CD4-positive, alpha-beta memory T cell (primary cell): ENCODE data around the gene CLEC3B. TPM values are rescaled to one million over a fixed set of nuclear protein-coding genes. Genes with fewer than 3 reads are reported as not detected.

Experiments used
- CTCF ChIA-PET: fragments of 350-600 bp; sonication (Branson Sonifier 250); formaldehyde crosslinking; loops from one replicate; lab custom pipeline; 2021; ENCODE audit warnings: inconsistent platforms; ENCODE audit not compliant: partially characterized antibody; lab: Charles Lee
- POLR2A ChIA-PET: fragments of 350-600 bp; sonication (Branson Sonifier 250); formaldehyde crosslinking; loops from one replicate; lab custom pipeline; 2021; ENCODE audit not compliant: partially characterized antibody; lab: Charles Lee
- DNase-seq, 5 donors: peaks; one replicate each; pipeline versions ENCODE4 v3.0.0 to v3.0.0-alpha.2; 2020 to 2022; ENCODE audit warnings: mixed read lengths in 1 of 5
- H3K27ac ChIP-seq: one replicate; pipeline ENCODE4 v1.7.0; 2013; ENCODE audit warnings: low read depth, low read length
- H3K27me3 ChIP-seq: 2 replicates; pipeline ENCODE4 v1.7.0; 2013; ENCODE audit warnings: mild to moderate bottlenecking, low read length, moderate library complexity; ENCODE audit not compliant: insufficient read depth
- H3K36me3 ChIP-seq: 2 replicates; pipeline ENCODE4 v1.7.0; 2013; ENCODE audit warnings: mild to moderate bottlenecking, low read length, moderate library complexity; ENCODE audit not compliant: insufficient read depth
- H3K4me1 ChIP-seq: 2 replicates; pipeline ENCODE4 v1.7.0; 2013; ENCODE audit warnings: mild to moderate bottlenecking, low read length, moderate library complexity; ENCODE audit not compliant: insufficient read depth
- H3K4me3 ChIP-seq, 2 donors: one replicate each; pipeline ENCODE4 v1.7.0; 2013; ENCODE audit warnings: low read length in 2 of 2, mild to moderate bottlenecking in 1 of 2
- H3K9me3 ChIP-seq, 2 donors: one replicate each; pipeline ENCODE4 v1.7.0; 2013; ENCODE audit warnings: low read length in 2 of 2, control low read depth in 1 of 2; ENCODE audit not compliant: control insufficient read depth in 1 of 2
- H3K27ac Mint-ChIP-seq, 7 donors: one replicate each; pipeline ENCODE4 v1.8.0; 2020 to 2021; ENCODE audit warnings: mixed read lengths in 7 of 7, mild to moderate bottlenecking in 6 of 7, inconsistent platforms in 3 of 7, moderate library complexity in 3 of 7
- H3K27me3 Mint-ChIP-seq, 2 donors: one replicate each; pipeline ENCODE4 v1.8.0; 2020 to 2021; ENCODE audit warnings: mixed read lengths in 2 of 2
- H3K36me3 Mint-ChIP-seq, 2 donors: one replicate each; pipeline ENCODE4 v1.8.0; 2020 to 2021; ENCODE audit warnings: mixed read lengths in 2 of 2, inconsistent platforms in 1 of 2, mild to moderate bottlenecking in 1 of 2
- H3K4me1 Mint-ChIP-seq, 4 donors: one replicate each; pipeline ENCODE4 v1.8.0; 2020 to 2021; ENCODE audit warnings: mixed read lengths in 4 of 4, mild to moderate bottlenecking in 1 of 4
- H3K4me3 Mint-ChIP-seq, 8 donors: one replicate each; pipeline ENCODE4 v1.8.0; 2020 to 2021; ENCODE audit warnings: mixed read lengths in 8 of 8, mild to moderate bottlenecking in 7 of 8, moderate library complexity in 6 of 8, inconsistent platforms in 3 of 8
- H3K9me3 Mint-ChIP-seq, 8 donors: one replicate each; pipeline ENCODE4 v1.8.0; 2020 to 2021; ENCODE audit warnings: mixed read lengths in 8 of 8, mild to moderate bottlenecking in 5 of 8, inconsistent platforms in 3 of 8, moderate library complexity in 1 of 8
- intact Hi-C: fragments of 100-400 bp; cut with micrococcal nuclease; formaldehyde crosslinking; loops from one replicate; pipeline ENCODE4 v1.15.1; 2023
- polyA plus RNA-seq, 2 donors: library from polyadenylated mRNA; unstranded; fragments of 300-500 nt; fragmentation: Illumina TruSeq; gene quantifications; one replicate each; pipeline ENCODE4 v1.2.3, GENCODE V29; 2021
- total RNA-seq, 2 experiments: library from RNA; stranded (reverse); gene quantifications; one replicate each; pipeline ENCODE4 v1.2.3, GENCODE V29; 2021

CLEC3B gene
- total and polyA plus RNA-seq, 4 experiments from 2014 or later, result 1.2 to 1.5 TPM; not detected in 2

- Histone ChIP-seq H3K4me3 (no peak overlapping the region), H3K27ac (no peak overlapping the region), H3K27me3 (no peaks in the 10 kb centered on the region), H3K9me3 (no peaks in the 10 kb centered on the region), H3K4me1 (peaks cover 38% of the 10 kb centered on the region), H3K36me3 (peaks cover 32% of the 10 kb centered on the region)
- Mint-ChIP-seq H3K27me3 (no peaks in the 10 kb centered on the region), H3K27ac (peak overlapping the region in 6 of 7 donors; percentile 2 to 91 (median 74)), H3K4me1 (peaks cover 10 to 54% (median 34%) of the 10 kb centered on the region in 4 donors), H3K4me3 (peak overlapping the region in 3 of 8 donors; percentile 20 to 22 (median 21)), H3K9me3 (no peaks in the 10 kb centered on the region), H3K36me3 (peaks cover 46% of the 10 kb centered on the region in 2 donors)
- DNase-seq, result no peak
- intact Hi-C loops, result no loop called here
- ChIA-PET CTCF (interaction anchor here (1.0 to 3.2 kb wide), 3 partner anchors 26 to 30 kb away, joined by 3 to 17 read pairs (median 9); no protein-coding TSS in a partner anchor), POLR2A (interaction anchor here (1.4 to 2.6 kb wide), 3 partner anchors 15 to 35 kb away, joined by 3 to 14 read pairs (median 10); partner anchors contain the start of genes EXOSC7 and ZDHHC3)
Measured at GRCh38 chr3:45010811-45011333, 15.2 kb upstream of the CLEC3B start.

GRCh38 chr3:45011756-45012508 is 14.2 kb upstream of the CLEC3B start:
- Histone ChIP-seq H3K9me3 (no peaks in the 10 kb centered on the region), H3K36me3 (peaks cover 34% of the 10 kb centered on the region), H3K4me3 (no peak overlapping the region), H3K27ac (no peak overlapping the region), H3K4me1 (peaks cover 33% of the 10 kb centered on the region), H3K27me3 (no peaks in the 10 kb centered on the region)
- intact Hi-C loops, result no loop called here
- Mint-ChIP-seq H3K4me3 (peak overlapping the region in 6 of 8 donors; percentile 9 to 60 (median 48)), H3K27me3 (no peaks in the 10 kb centered on the region), H3K27ac (peak overlapping the region; percentile 21 to 91 (median 72)), H3K9me3 (peaks cover 0 to 2% (median 0%) of the 10 kb centered on the region in 8 donors), H3K36me3 (peaks cover 45 to 50% of the 10 kb centered on the region in 2 donors), H3K4me1 (peaks cover 10 to 45% (median 31%) of the 10 kb centered on the region in 4 donors)
- CTCF ChIA-PET, result interaction anchor here (0.9 to 3.2 kb wide), 10 partner anchors 9 to 198 kb away, joined by 3 to 17 read pairs (median 5); no protein-coding TSS in a partner anchor
- POLR2A ChIA-PET, result interaction anchor here (1.1 to 2.6 kb wide), 6 partner anchors 9 to 40 kb away, joined by 3 to 14 read pairs (median 6); partner anchors contain the start of genes EXOSC7 and ZDHHC3
- DNase-seq, result no peak

GRCh38 chr3:45012577-45012976 is 13.5 kb upstream of the CLEC3B start:
- DNase-seq, result no peak
- Mint-ChIP-seq H3K9me3 (peaks cover 0 to 2% (median 0%) of the 10 kb centered on the region in 8 donors), H3K4me1 (peaks cover 8 to 39% (median 28%) of the 10 kb centered on the region in 4 donors), H3K36me3 (peaks cover 45 to 50% of the 10 kb centered on the region in 2 donors), H3K27ac (peak overlapping the region in 5 of 7 donors; percentile 50 to 87 (median 63)), H3K4me3 (peak overlapping the region in 1 of 8 donors; percentile 10), H3K27me3 (no peaks in the 10 kb centered on the region)
- ChIA-PET POLR2A (interaction anchor here (1.1 to 2.6 kb wide), 4 partner anchors 8 to 40 kb away, joined by 3 to 14 read pairs (median 7); no protein-coding TSS in a partner anchor), CTCF (interaction anchor here (0.9 to 3.2 kb wide), 9 partner anchors 8 to 197 kb away, joined by 3 to 17 read pairs (median 6); no protein-coding TSS in a partner anchor)
- Histone ChIP-seq H3K4me3 (no peak overlapping the region), H3K27me3 (no peaks in the 10 kb centered on the region), H3K27ac (no peak overlapping the region), H3K9me3 (no peaks in the 10 kb centered on the region), H3K36me3 (peaks cover 33% of the 10 kb centered on the region), H3K4me1 (peaks cover 29% of the 10 kb centered on the region)
- intact Hi-C loops, result no loop called here

GRCh38 chr3:45016916-45017315 is 9.2 kb upstream of the CLEC3B start:
- Mint-ChIP-seq H3K36me3 (peaks cover 15 to 22% of the 10 kb centered on the region in 2 donors), H3K4me1 (peaks cover 12 to 34% (median 25%) of the 10 kb centered on the region in 4 donors), H3K27ac (peak overlapping the region in 2 of 7 donors; percentile 2 to 47), H3K9me3 (peaks cover 0 to 2% (median 0%) of the 10 kb centered on the region in 8 donors), H3K4me3 (no peak overlapping the region), H3K27me3 (no peaks in the 10 kb centered on the region)
- H3K4me1 ChIP-seq, result peaks cover 26% of the 10 kb centered on the region
- no peak overlapping the region for H3K27ac ChIP-seq
- CTCF ChIA-PET, result interaction anchor here (0.7 to 1.6 kb wide), 8 partner anchors 17 to 736 kb away, joined by 3 to 4 read pairs (median 3); partner anchors contain the start of genes EXOSC7 and ZDHHC3
- no peaks in the 10 kb centered on the region for H3K9me3 ChIP-seq
- POLR2A ChIA-PET, result interaction anchor here (0.9 to 1.9 kb wide), 3 partner anchors 8 to 41 kb away, joined by 3 to 6 read pairs (median 3); partner anchors contain the start of genes EXOSC7 and ZDHHC3
- H3K36me3 ChIP-seq, result peaks cover 16% of the 10 kb centered on the region
- H3K27me3 ChIP-seq, result no peaks in the 10 kb centered on the region
- no peak overlapping the region for H3K4me3 ChIP-seq
- DNase-seq, result no peak
- intact Hi-C loops, result no loop called here

GRCh38 chr3:45017821-45018220 is 8.3 kb upstream of the CLEC3B start:
- Histone ChIP-seq H3K27ac (no peak overlapping the region), H3K4me1 (peaks cover 17% of the 10 kb centered on the region), H3K36me3 (peaks cover 7% of the 10 kb centered on the region), H3K4me3 (no peak overlapping the region), H3K9me3 (no peaks in the 10 kb centered on the region), H3K27me3 (no peaks in the 10 kb centered on the region)
- intact Hi-C loops, result no loop called here
- Mint-ChIP-seq H3K36me3 (peaks cover 7 to 15% of the 10 kb centered on the region in 2 donors), H3K4me3 (no peak overlapping the region), H3K27ac (peak overlapping the region in 6 of 7 donors; percentile 8 to 74 (median 35)), H3K27me3 (no peaks in the 10 kb centered on the region), H3K4me1 (peaks cover 11 to 29% (median 20%) of the 10 kb centered on the region in 4 donors), H3K9me3 (peaks cover 0 to 2% (median 0%) of the 10 kb centered on the region in 8 donors)
- DNase-seq, result no peak
- ChIA-PET POLR2A (interaction anchor here (1.2 to 1.9 kb wide), 2 partner anchors 9 to 42 kb away, joined by 3 to 6 read pairs; partner anchors contain the start of genes EXOSC7 and ZDHHC3), CTCF (interaction anchor here (0.7 to 1.6 kb wide), 4 partner anchors 12 to 735 kb away, joined by 3 to 4 read pairs (median 3); no protein-coding TSS in a partner anchor)

GRCh38 chr3:45020534-45020933 is 5.6 kb upstream of the CLEC3B start:
- Histone ChIP-seq H3K4me3 (no peak overlapping the region), H3K36me3 (peaks cover 4% of the 10 kb centered on the region), H3K4me1 (peaks cover 16% of the 10 kb centered on the region), H3K27ac (no peak overlapping the region), H3K9me3 (no peaks in the 10 kb centered on the region), H3K27me3 (no peaks in the 10 kb centered on the region)
- Mint-ChIP-seq H3K4me1 (peaks cover 13 to 31% (median 21%) of the 10 kb centered on the region in 4 donors), H3K27ac (peak overlapping the region; percentile 21 to 89 (median 77)), H3K9me3 (peaks cover 0 to 2% (median 0%) of the 10 kb centered on the region in 8 donors), H3K4me3 (peak overlapping the region in 6 of 8 donors; percentile 1 to 54 (median 38)), H3K27me3 (no peaks in the 10 kb centered on the region), H3K36me3 (peaks cover 0 to 4% of the 10 kb centered on the region in 2 donors)
- peak in 4 of 5 donors; percentile 28 to 60 (median 34) for DNase-seq
- intact Hi-C loops, result no loop called here
- ChIA-PET POLR2A (interaction anchor here (0.7 to 2.2 kb wide), 7 partner anchors 8 to 46 kb away, joined by 3 to 15 read pairs (median 8); partner anchors contain the start of genes EXOSC7 and ZDHHC3), CTCF (interaction anchor here (0.7 to 2.5 kb wide), 6 partner anchors 8 to 29 kb away, joined by 3 to 16 read pairs (median 4); no protein-coding TSS in a partner anchor)
